ENCODE measurements around the gene PITPNM1. TPM values are rescaled to one million over a fixed set of nuclear protein-coding genes. Genes with fewer than 3 reads are reported as not detected.
A peak's percentile ranks its signal among the peaks of the same experiment; 100 is the strongest.
"Not testable (repeated sequence)": the region's sequence is repeated elsewhere in the genome, so short reads cannot be mapped to it uniquely, and the experiment has no call there.

Gene PITPNM1
- 10 to 100 TPM; 22.8 to 52.6 (median 47.2) TPM for total RNA-seq

- intact Hi-C loops (cut with DNase I): loop anchor here (5.0 to 10.0 kb wide), 2 partner anchors 113 to 150 kb away; partner anchors contain the start of genes POLD4 and RAD9A
- Histone ChIP-seq H3K27ac (peak within 1 kb of the TSS; percentile 95 to 99 (median 95)), H3K9me3 (no peaks in the 10 kb centered on the region), H3K27me3 (no peaks in the 10 kb centered on the region), H3K4me1 (peaks cover 30 to 35% of the 10 kb centered on the region in 2 donors), H3K36me3 (peaks cover 0 to 12% of the 10 kb centered on the region in 2 donors), H3K4me3 (replicated peaks in 1 of 3) (peak within 1 kb of the TSS; percentile 21 to 66 (median 59))
- DNase-seq: peak; percentile 67 to 75
- WGBS, 2 donors: 0% methylated on average over 6 of the region's 58 CpGs
- TF ChIP-seq CTCF (IDR thresholded peaks at IDR 0.05) (no peak), POLR2A (IDR thresholded peaks at IDR 0.05) (peak in 1 of 2 donors; percentile 69)
Observed at GRCh38 chr11:67504950-67505581, at the start of gene PITPNM1. PITPNM1 (minus strand) TSS chr11:67505363; CDS start chr11:67504180, 1,183 bp downstream.

GRCh38 chr11:67551697-67552096 is 46.5 kb upstream of the PITPNM1 start:
- H3K27ac ChIP-seq; H3K36me3 ChIP-seq; DNase-seq; intact Hi-C loops (cut with DNase I); H3K4me3 ChIP-seq (replicated peaks in 1 of 3); H3K27me3 ChIP-seq; H3K9me3 ChIP-seq: not testable (repeated sequence)
- peaks cover 7 to 13% of the 10 kb centered on the region in 2 donors for H3K4me1 ChIP-seq

GRCh38 chr11:67551127-67551526 is 46.0 kb upstream of the PITPNM1 start:
- peaks cover 7 to 14% of the 10 kb centered on the region in 2 donors for H3K4me1 ChIP-seq
- H3K27me3 ChIP-seq: no peaks in the 10 kb centered on the region
- no peak for TF ChIP-seq CTCF (IDR thresholded peaks at IDR 0.05)
- DNase-seq: no peak
- no peak overlapping the region for H3K27ac ChIP-seq
- H3K4me3 ChIP-seq (replicated peaks in 1 of 3): no peak overlapping the region
- intact Hi-C loops (cut with DNase I): no loop called here
- H3K36me3 ChIP-seq: no peaks in the 10 kb centered on the region
- no peaks in the 10 kb centered on the region for H3K9me3 ChIP-seq

- H3K9me3 ChIP-seq: no peaks in the 10 kb centered on the region
- TF ChIP-seq POLR2A (IDR thresholded peaks at IDR 0.05): no peak
- no peak for TF ChIP-seq CTCF (IDR thresholded peaks at IDR 0.05)
- H3K4me1 ChIP-seq: peaks cover 13 to 29% of the 10 kb centered on the region in 2 donors
- DNase-seq: no peak
- H3K27ac ChIP-seq: no peak overlapping the region
- H3K27me3 ChIP-seq: no peaks in the 10 kb centered on the region
- no peaks in the 10 kb centered on the region for H3K36me3 ChIP-seq
- no peak overlapping the region for H3K4me3 ChIP-seq (replicated peaks in 1 of 3)
- WGBS, 2 donors: 81 to 84% methylated on average over 8 to 9 of the region's 9 CpGs
- intact Hi-C loops (cut with DNase I): no loop called here
Observed at GRCh38 chr11:67548555-67549110, 43.5 kb upstream of the PITPNM1 start.

- H3K9me3 ChIP-seq; intact Hi-C loops (cut with DNase I); DNase-seq; H3K27ac ChIP-seq; H3K4me3 ChIP-seq (replicated peaks in 1 of 3); H3K27me3 ChIP-seq; H3K36me3 ChIP-seq: not testable (repeated sequence)
- peaks cover 13 to 24% of the 10 kb centered on the region in 2 donors for H3K4me1 ChIP-seq
- 92% methylated on average over 4 of the region's 4 CpGs for WGBS, 2 donors
Observed at GRCh38 chr11:67548112-67548511, 42.9 kb upstream of the PITPNM1 start.

GRCh38 chr11:67545280-67545679 is 40.1 kb upstream of the PITPNM1 start:
- 32 to 37% methylated on average over 8 of the region's 8 CpGs for WGBS, 2 donors
- intact Hi-C loops (cut with DNase I): no loop called here
- TF ChIP-seq POLR2A (IDR thresholded peaks at IDR 0.05) (no peak), CTCF (IDR thresholded peaks at IDR 0.05) (peak in 3 of 6 experiments; percentile 23 to 33 (median 24))
- Histone ChIP-seq H3K9me3 (no peaks in the 10 kb centered on the region), H3K36me3 (no peaks in the 10 kb centered on the region), H3K4me3 (replicated peaks in 1 of 3) (no peak overlapping the region), H3K4me1 (peaks cover 13 to 24% of the 10 kb centered on the region in 2 donors), H3K27me3 (no peaks in the 10 kb centered on the region), H3K27ac (peak overlapping the region; percentile 20 to 73 (median 70))
- peak; percentile 88 to 90 for DNase-seq

Data from thyroid gland (tissue), 4 donors.